Activated CD8-positive, alpha-beta T cell treated with anti-CD3 and anti-CD28 coated beads for 36 hours (primary cell): ENCODE results near the gene PROSER2. TPM values are rescaled to one million over a fixed set of nuclear protein-coding genes. Genes with fewer than 3 reads are reported as not detected.
"Not testable (repeated sequence)": the region's sequence is repeated elsewhere in the genome, so short reads cannot be mapped to it uniquely, and the experiment has no call there.

Source experiments
- ATAC-seq: fragments of 200-7000 bp; cut with Tn5 transposase; one replicate; pipeline ENCODE4 v1.10.0; 2021; ENCODE audit warnings: mild to moderate bottlenecking, moderate library complexity
- CTCF ChIA-PET: fragments of 350-600 bp; sonication (Branson Sonifier 250); formaldehyde crosslinking; loops from one replicate; lab custom pipeline; 2021; ENCODE audit warnings: antibody characterized with exemption; lab: Charles Lee
- POLR2A ChIA-PET: fragments of 350-600 bp; sonication (Branson Sonifier 250); formaldehyde crosslinking; loops from one replicate; lab custom pipeline; 2021; ENCODE audit warnings: antibody characterized with exemption; lab: Charles Lee
- DNase-seq: peaks from one replicate; pipeline ENCODE4 v3.0.0-alpha.2; 2020
- H3K27ac Mint-ChIP-seq: one replicate; pipeline ENCODE4 v1.8.0; 2021; ENCODE audit warnings: mild to moderate bottlenecking, mixed read lengths
- H3K27me3 Mint-ChIP-seq: one replicate; pipeline ENCODE4 v1.8.0; 2021; ENCODE audit warnings: mixed read lengths
- H3K36me3 Mint-ChIP-seq: one replicate; pipeline ENCODE4 v1.8.0; 2021; ENCODE audit warnings: low read depth, mixed read lengths
- H3K4me1 Mint-ChIP-seq: one replicate; pipeline ENCODE4 v1.8.0; 2021; ENCODE audit warnings: low read depth, mixed read lengths
- H3K4me3 Mint-ChIP-seq: one replicate; pipeline ENCODE4 v1.8.0; 2021; ENCODE audit warnings: mild to moderate bottlenecking, moderate library complexity, mixed read lengths
- H3K9me3 Mint-ChIP-seq: one replicate; pipeline ENCODE4 v1.8.0; 2021; ENCODE audit warnings: mixed read lengths
- intact Hi-C: fragments of 100-400 bp; cut with micrococcal nuclease; formaldehyde crosslinking; loops from one replicate; pipeline ENCODE4 v1.10.0; 2022
- total RNA-seq, 2 experiments: library from RNA; stranded (reverse); gene quantifications; one replicate each; pipeline ENCODE4 v1.2.3, GENCODE V29; 2021
- TF ChIP-seq, protein P1 (sequence below): fragments of 200-600 bp; IDR thresholded peaks from one replicate; pipeline ENCODE4 v1.8.0; 2022; ENCODE audit warnings: antibody characterized with exemption, mild to moderate bottlenecking

PROSER2 gene
- total RNA-seq, 2 experiments from 2014 or later: 1.1 to 1.7 TPM

- intact Hi-C loops: no loop called here
- Mint-ChIP-seq H3K4me3 (no peak overlapping the region), H3K9me3 (no peaks in the 10 kb centered on the region), H3K4me1 (no peaks in the 10 kb centered on the region), H3K36me3 (no peaks in the 10 kb centered on the region), H3K27ac (no peak overlapping the region), H3K27me3 (peaks cover 10% of the 10 kb centered on the region)
- ChIA-PET CTCF (interaction anchor here (0.7 kb wide), 1 partner anchor 75 kb away, joined by 3 read pairs; no protein-coding TSS in a partner anchor), POLR2A (no interaction called here)
- DNase-seq (no peak), ATAC-seq (no peak)
- TF ChIP-seq, protein P1, sequence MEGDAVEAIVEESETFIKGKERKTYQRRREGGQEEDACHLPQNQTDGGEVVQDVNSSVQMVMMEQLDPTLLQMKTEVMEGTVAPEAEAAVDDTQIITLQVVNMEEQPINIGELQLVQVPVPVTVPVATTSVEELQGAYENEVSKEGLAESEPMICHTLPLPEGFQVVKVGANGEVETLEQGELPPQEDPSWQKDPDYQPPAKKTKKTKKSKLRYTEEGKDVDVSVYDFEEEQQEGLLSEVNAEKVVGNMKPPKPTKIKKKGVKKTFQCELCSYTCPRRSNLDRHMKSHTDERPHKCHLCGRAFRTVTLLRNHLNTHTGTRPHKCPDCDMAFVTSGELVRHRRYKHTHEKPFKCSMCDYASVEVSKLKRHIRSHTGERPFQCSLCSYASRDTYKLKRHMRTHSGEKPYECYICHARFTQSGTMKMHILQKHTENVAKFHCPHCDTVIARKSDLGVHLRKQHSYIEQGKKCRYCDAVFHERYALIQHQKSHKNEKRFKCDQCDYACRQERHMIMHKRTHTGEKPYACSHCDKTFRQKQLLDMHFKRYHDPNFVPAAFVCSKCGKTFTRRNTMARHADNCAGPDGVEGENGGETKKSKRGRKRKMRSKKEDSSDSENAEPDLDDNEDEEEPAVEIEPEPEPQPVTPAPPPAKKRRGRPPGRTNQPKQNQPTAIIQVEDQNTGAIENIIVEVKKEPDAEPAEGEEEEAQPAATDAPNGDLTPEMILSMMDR: no peak
Measured at GRCh38 chr10:11851910-11852309, 28.8 kb downstream of the PROSER2 start.

DNA sequence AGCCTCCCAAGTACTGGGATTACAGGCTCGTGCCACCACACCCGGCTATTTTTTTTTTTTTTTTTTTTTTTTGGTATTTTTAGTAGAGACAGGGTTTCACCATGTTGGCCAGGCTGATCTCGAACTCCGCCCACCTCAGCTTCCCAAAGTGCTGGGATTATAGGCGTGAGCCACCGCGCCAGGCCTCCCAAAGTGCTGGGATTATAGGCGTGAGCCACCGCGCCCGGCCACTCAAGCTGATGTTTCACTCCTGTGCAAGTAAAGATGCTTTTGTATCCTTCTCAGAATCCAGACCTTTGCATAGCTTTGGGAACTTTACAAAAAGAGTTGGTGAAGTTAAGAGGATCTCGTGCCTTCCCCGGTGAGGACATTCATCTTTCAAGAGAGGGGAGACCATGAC is 29.5 kb downstream of the PROSER2 start:
- H3K9me3 Mint-ChIP-seq, H3K4me1 Mint-ChIP-seq, H3K4me3 Mint-ChIP-seq, H3K27ac Mint-ChIP-seq, H3K36me3 Mint-ChIP-seq, ATAC-seq, intact Hi-C loops, DNase-seq, POLR2A ChIA-PET, H3K27me3 Mint-ChIP-seq: not testable (repeated sequence)
- CTCF ChIA-PET: interaction anchor here (0.7 to 1.1 kb wide), 2 partner anchors 75 to 134 kb away, joined by 3 read pairs; no protein-coding TSS in a partner anchor

DNA sequence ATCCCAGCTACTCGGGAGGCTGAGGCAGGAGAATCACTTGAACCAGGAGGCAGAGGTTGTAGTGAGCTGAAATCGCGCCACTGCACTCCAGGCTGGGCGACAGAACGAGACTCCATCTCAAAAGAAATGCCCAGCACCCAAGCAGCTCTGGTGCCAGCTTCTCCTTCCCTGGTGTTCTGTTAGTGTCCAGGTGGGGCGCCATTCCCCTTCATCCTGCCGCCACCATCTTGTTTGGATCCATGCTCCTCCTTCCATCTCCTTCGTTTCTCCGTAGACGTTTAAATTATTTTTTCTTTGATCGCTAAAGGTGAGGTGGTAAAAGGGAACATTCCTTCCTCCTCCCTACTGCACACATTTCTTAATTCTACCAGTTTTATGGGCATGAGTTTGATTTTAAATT is 30.3 kb downstream of the PROSER2 start:
- intact Hi-C loops: no loop called here
- DNase-seq: peak; percentile 20
- H3K36me3 Mint-ChIP-seq: no peaks in the 10 kb centered on the region
- POLR2A ChIA-PET: no interaction called here
- peaks cover 6% of the 10 kb centered on the region for H3K27me3 Mint-ChIP-seq
- CTCF ChIA-PET: interaction anchor here (0.7 to 1.1 kb wide), 2 partner anchors 9 to 133 kb away, joined by 3 read pairs; no protein-coding TSS in a partner anchor
- H3K9me3 Mint-ChIP-seq: no peaks in the 10 kb centered on the region
- ATAC-seq: no peak
- H3K4me3 Mint-ChIP-seq: no peak overlapping the region
- no peaks in the 10 kb centered on the region for H3K4me1 Mint-ChIP-seq
- TF ChIP-seq, protein P1: peak; percentile 29
- H3K27ac Mint-ChIP-seq: no peak overlapping the region

DNA sequence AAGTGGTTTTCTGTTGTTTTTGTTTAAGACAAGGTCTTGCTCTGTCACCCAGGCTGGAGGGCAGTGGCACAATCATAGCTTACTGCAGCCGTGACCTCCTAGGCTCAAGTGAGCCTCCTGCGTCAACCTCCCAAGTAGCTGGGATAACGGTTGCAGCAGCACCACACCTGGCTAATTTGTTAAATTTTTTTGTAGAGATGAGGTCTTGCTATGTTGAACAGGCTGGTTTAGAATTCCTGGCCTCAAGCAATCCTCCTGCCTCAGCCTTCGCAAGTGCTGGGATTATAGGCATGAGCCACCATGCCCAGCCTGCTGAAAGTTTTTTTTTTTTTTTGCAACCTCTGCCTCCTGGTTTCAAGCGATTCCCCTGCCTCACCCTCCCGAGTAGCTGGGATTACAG is 31.1 kb downstream of the PROSER2 start:
- no peaks in the 10 kb centered on the region for H3K4me1 Mint-ChIP-seq
- ATAC-seq (no peak), DNase-seq (no peak)
- no peak overlapping the region for H3K27ac Mint-ChIP-seq
- intact Hi-C loops: no loop called here
- H3K4me3 Mint-ChIP-seq: no peak overlapping the region
- peaks cover 4% of the 10 kb centered on the region for H3K27me3 Mint-ChIP-seq
- H3K9me3 Mint-ChIP-seq: no peaks in the 10 kb centered on the region
- no peaks in the 10 kb centered on the region for H3K36me3 Mint-ChIP-seq
- TF ChIP-seq, protein P1: no peak
- POLR2A ChIA-PET: no interaction called here
- CTCF ChIA-PET: interaction anchor here (0.7 kb wide), 1 partner anchor 1786 kb away, joined by 3 read pairs; no protein-coding TSS in a partner anchor

DNA sequence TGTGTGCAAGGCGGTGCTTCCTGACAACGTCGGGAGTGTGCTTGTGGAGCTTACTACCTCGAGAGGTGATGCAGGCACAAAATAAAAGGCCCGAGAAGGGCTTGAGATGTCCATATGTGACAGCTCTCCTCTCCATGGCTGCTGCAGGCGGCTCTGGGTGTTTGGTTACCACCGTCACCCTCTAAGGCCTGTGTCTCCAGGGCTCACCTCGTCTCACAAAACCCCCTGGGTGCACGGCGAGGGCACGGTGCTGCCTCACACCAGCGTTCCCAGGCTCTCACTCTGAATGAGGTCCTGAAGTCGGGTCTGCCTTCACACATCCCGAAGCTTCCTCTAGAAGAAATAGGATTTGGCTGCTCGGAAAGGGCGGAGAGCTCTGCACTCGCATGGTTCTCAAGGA is 32.9 kb downstream of the PROSER2 start:
- no peak for ATAC-seq
- Mint-ChIP-seq H3K27ac (no peak overlapping the region), H3K9me3 (no peaks in the 10 kb centered on the region), H3K4me1 (no peaks in the 10 kb centered on the region), H3K36me3 (no peaks in the 10 kb centered on the region), H3K27me3 (peaks cover 4% of the 10 kb centered on the region), H3K4me3 (no peak overlapping the region)
- TF ChIP-seq, protein P1: no peak
- ChIA-PET CTCF (interaction anchor here (2.0 kb wide), 1 partner anchor 36 kb away, joined by 5 read pairs; no protein-coding TSS in a partner anchor), POLR2A (interaction anchor here (0.7 kb wide), 1 partner anchor 17 kb away, joined by 3 read pairs; no protein-coding TSS in a partner anchor)
- DNase-seq: no peak
- intact Hi-C loops: no loop called here
